22Rv1 (cell line): ENCODE results near the gene EPAS1.

ENCODE experiments used
- ZFX ChIP-seq: fragments of 450-650 bp; IDR thresholded peaks from 2 replicates; pipeline ENCODE4 v1.6.1; 2017; ENCODE audit warnings: antibody characterized with exemption, borderline replicate concordance
- TF ChIP-seq, protein P1 (sequence below): fragments of 450-650 bp; IDR thresholded peaks from 2 replicates; pipeline ENCODE4 v1.5.1; 2017; ENCODE audit warnings: mild to moderate bottlenecking

DNA sequence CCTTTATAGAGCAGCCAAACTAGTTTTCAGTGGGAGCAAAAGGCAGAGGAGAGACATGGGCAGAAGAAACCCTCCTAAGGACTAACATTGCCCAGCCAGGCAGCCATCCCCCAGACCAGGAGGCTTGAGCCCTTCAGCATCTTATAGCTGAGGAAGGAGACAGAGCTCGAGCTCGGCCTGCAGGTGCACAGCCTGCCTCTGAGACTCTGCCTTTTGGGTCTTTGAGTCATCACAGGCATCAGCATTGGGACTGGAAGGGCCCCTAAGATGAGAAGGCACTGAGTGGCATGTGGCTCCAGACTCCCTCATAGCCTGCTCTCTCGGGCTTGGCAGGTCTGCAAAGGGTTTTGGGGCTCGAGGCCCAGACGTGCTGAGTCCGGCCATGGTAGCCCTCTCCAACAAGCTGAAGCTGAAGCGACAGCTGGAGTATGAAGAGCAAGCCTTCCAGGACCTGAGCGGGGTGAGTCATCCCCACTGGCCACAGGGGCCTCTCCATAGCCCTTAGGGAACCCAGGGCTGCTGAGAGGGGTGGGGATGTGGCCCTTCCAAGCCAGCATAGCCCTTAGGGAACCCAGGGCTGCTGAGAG lies 84.1 kb downstream of the EPAS1 start:
- TF ChIP-seq, protein P1, sequence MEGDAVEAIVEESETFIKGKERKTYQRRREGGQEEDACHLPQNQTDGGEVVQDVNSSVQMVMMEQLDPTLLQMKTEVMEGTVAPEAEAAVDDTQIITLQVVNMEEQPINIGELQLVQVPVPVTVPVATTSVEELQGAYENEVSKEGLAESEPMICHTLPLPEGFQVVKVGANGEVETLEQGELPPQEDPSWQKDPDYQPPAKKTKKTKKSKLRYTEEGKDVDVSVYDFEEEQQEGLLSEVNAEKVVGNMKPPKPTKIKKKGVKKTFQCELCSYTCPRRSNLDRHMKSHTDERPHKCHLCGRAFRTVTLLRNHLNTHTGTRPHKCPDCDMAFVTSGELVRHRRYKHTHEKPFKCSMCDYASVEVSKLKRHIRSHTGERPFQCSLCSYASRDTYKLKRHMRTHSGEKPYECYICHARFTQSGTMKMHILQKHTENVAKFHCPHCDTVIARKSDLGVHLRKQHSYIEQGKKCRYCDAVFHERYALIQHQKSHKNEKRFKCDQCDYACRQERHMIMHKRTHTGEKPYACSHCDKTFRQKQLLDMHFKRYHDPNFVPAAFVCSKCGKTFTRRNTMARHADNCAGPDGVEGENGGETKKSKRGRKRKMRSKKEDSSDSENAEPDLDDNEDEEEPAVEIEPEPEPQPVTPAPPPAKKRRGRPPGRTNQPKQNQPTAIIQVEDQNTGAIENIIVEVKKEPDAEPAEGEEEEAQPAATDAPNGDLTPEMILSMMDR, result no peak
- TF ChIP-seq ZFX, result no peak
